C4-2B (cell line): ENCODE data around the gene GP5.

Experiments
- H3K27ac ChIP-seq: fragments of 450-650 bp; 2 replicates; pipeline ENCODE4 v1.5.1; 2017
- ZFX ChIP-seq: fragments of 450-650 bp; IDR thresholded peaks from 2 replicates; pipeline ENCODE4 v1.6.1; 2017
- TF ChIP-seq, protein P1 (sequence below): fragments of 450-650 bp; conservative IDR thresholded peaks from 2 replicates; pipeline ENCODE4 v1.5.1; 2017; ENCODE audit warnings: mild to moderate bottlenecking

GP5 gene

DNA sequence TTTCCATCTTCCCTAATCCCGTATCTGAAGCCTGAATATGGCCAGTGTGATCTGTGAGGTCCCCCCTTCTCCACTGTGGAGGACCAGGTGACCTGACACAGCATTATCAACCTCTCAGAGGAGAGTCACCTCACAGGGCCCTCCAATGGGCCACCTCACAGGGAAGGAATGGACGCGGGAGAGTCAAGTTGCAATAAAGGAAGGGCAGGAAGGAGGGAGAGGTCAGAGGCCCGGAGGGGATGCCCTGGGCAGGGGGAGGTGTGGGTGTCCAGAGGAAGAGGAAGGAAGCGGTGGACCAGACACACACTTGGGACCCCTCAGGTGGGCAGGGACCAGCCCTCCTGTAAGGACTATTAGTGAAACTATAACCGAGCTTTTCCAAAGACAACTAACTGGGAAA is 14.9 kb downstream of the GP5 start:
- no peak overlapping the region for H3K27ac ChIP-seq

DNA sequence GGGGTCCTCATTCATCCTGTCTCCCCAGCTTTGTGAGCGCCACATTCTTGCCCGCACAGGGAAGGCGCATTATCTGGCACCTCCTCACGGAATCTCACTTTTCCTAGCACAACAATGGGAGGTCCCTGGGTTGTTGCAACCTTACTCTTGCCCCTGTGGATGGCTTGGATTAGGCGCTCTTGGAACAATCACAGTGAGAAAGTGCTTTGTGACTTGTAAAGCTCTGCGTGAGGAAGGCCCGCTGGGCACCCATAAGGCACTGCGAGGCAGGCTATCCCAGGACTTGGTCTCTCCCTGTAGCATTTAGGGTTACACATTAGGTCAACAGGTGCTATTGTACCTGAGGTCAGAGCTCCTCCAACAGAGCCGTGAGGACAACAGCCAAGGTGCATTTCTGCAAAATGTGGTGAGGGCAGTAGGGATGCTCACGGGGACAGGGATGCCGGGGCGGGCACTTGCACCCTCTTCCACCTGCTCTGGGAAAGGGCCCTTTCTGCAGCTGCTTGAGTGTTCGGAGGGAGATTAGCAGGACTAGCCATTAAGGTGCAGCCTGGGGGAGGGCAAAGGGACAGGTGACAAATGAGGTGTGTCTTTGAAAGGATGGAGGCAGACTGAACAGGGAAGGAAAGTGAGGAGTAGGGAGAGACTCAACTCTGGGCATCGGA is 15.7 kb downstream of the GP5 start:
- TF ChIP-seq, protein P1, sequence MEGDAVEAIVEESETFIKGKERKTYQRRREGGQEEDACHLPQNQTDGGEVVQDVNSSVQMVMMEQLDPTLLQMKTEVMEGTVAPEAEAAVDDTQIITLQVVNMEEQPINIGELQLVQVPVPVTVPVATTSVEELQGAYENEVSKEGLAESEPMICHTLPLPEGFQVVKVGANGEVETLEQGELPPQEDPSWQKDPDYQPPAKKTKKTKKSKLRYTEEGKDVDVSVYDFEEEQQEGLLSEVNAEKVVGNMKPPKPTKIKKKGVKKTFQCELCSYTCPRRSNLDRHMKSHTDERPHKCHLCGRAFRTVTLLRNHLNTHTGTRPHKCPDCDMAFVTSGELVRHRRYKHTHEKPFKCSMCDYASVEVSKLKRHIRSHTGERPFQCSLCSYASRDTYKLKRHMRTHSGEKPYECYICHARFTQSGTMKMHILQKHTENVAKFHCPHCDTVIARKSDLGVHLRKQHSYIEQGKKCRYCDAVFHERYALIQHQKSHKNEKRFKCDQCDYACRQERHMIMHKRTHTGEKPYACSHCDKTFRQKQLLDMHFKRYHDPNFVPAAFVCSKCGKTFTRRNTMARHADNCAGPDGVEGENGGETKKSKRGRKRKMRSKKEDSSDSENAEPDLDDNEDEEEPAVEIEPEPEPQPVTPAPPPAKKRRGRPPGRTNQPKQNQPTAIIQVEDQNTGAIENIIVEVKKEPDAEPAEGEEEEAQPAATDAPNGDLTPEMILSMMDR: no peak
- TF ChIP-seq ZFX: no peak
- H3K27ac ChIP-seq: no peak overlapping the region

More for the DNA sequence above, 14.9 kb downstream of the GP5 start:
- TF ChIP-seq, protein P1: no peak
- TF ChIP-seq ZFX: no peak

DNA sequence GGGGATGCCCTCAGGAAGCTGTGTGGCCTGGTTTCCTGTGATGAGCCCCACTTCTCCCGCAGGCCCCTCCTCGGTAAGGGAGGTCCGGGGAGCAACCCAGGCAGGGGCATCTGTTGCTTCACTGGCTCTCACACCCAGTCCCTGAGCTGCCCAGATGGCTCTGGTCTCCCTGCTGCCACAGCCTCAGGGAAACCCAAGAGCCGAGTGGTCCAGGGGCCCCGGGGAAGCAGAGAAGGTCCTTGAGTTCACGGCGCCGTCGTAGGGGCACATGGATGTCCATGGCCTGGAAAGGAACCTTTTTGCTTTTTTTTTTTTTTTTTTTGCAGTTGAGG is 16.2 kb downstream of the GP5 start:
- no peak for TF ChIP-seq ZFX
- TF ChIP-seq, protein P1: no peak
- no peak overlapping the region for H3K27ac ChIP-seq

DNA sequence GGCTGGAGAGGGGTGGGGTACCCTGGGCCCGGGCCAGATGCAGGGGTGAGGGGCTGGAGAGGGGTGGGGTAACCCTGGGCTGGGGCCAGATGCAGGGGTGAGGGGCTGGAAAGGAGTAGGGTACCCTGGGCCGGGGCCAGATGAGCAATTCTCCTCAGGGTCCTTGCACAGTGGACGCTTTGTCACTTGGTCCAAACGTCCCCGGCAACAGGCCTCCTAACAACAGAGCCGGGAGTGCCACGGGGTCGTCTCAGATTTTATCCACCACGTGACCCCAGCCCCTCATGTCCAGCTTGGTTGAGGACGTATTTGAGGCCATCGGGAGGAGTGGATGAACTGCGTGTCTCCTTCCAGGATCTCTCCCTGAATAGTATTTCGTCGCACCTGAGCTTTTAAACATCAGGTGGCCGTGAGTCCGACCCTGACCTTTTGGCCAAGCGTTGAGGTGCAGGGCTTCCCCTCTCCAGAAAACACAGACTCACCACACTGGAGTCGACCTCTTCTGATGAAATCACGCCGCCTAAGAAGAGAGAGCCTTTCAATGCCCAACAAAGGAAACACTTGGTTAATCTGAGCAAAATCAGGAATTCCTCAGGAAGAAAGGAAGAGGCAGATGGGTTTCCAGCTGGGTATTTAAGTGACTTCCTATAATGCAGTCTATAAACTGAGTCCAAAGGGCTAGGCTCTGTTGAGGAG is 16.7 kb downstream of the GP5 start:
- H3K27ac ChIP-seq: no peak overlapping the region
- TF ChIP-seq ZFX: no peak

DNA sequence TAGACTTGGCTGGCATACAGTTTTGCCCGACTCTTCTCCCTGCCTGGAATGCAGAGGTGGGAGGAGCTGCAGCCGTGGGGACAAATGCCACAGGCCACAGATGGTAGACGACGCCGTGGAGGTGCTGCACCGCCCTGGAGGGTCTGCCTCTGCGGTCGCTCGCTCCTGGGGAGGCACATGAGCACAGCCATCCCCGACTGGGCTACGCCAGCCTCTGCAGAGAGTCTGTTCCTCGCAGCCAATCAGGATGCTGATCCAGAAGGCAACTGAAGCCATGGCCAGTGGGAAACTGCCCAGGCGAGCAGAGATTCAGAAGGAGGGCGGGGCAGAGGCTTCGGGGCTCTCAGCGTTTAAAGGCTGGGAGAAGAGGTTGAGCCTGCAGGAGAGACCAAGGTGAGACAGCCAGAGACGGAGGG is 17.6 kb downstream of the GP5 start:
- H3K27ac ChIP-seq: no peak overlapping the region
- no peak for TF ChIP-seq ZFX
- TF ChIP-seq, protein P1: no peak

DNA sequence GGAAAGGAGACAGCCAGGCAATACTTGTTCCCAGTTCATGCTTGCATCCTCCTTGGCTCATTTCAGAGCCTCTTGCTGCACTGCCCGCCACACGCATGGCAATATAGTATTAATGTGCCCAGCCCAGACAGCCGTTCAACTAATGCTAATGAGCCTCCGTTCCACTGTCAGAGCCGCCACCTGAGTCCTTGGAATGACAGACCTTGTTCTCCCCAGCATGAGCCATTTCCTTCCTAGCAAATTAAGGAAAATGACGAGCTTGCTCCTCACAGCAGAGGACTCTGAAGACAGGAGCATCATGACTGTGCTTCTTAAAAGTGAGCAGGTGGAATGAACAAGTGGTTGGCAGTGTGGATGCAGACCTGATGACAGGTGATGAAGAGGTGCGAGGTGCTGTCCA is 18.7 kb downstream of the GP5 start:
- TF ChIP-seq ZFX: no peak
- TF ChIP-seq, protein P1: no peak
- H3K27ac ChIP-seq: no peak overlapping the region

DNA sequence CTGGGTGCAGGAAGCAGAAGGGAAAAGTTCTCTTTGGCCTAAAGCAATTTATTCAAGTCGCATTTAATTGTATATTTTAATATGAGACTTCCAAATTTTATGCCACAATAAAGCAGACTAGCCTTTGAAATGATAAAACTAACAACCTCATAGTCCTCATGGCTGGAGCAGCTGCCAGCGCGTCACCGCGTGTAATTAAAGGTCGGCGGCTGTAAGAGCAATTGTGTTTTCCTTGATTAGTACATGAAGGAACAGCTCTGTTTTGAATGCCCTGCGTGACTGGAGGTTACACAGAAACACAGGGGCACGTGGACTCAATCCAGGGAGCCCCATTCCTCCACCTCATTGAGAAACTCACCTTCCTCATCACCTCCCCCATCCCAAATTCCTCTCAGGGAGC is 19.4 kb downstream of the GP5 start:
- no peak overlapping the region for H3K27ac ChIP-seq
- TF ChIP-seq ZFX: no peak
- TF ChIP-seq, protein P1: no peak

DNA sequence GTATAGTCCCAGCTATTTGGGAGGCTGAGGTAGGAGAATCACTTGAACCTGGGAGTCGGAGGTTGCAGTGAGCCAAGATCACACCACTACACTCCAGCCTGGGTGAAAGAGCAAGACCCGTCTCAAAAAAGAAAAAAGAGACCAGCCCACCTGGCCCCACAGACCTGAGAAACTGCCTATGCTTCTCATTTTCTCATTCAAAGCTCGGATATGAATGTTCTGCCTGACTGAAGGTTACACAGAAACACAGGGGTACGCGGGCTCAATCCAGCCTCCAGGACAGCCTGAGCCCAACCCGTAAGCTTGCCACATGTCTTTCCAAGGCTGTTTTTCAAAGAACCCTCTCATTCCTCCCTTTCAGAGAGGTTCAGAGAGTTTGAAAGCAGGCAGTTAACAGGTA is 19.8 kb downstream of the GP5 start:
- H3K27ac ChIP-seq: no peak overlapping the region
- TF ChIP-seq, protein P1: no peak
- no peak for TF ChIP-seq ZFX
